ENCODE results near the gene IRX6.

IRX6 gene

DNA sequence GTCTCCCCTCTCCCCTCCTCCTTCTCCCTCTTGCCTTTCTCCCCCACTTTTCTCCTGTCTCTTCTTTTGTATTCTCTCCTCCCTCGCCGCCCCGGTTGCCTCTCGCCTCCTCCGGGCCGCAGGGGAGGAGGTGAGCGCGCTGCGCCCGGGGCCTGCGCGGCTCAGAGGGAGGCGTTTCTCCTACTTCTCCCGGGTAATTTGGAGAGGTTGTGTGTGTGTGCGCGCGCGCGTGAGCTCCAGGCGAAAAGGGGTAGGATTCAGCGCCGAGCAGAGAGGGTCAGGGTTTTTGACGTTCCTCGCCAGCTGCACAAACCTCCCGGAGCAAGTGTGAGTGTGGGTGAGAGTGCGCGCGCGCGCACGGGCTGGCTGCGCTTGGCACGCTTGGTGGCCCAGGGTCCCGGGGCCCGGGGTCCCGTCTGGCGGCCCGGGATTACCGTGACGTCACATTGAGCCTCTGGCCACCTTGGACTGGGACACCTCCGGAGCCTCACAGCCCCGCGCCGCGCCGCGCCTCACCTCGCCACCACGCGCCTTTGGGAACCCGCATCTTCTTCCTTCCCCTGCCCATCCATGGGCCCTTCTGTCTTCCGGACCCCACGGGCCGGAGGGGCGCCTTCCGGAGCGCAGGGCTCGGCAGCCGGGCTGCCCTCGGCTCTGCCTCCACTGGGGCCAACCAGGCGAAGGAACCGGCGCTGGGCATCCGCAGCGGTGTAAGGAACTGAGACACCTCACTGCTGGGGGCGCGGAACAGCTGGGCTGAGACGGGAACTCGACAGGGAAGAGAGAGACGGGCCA is 479 bp downstream of the IRX6 start:
- DNase-seq = no peak

DNA sequence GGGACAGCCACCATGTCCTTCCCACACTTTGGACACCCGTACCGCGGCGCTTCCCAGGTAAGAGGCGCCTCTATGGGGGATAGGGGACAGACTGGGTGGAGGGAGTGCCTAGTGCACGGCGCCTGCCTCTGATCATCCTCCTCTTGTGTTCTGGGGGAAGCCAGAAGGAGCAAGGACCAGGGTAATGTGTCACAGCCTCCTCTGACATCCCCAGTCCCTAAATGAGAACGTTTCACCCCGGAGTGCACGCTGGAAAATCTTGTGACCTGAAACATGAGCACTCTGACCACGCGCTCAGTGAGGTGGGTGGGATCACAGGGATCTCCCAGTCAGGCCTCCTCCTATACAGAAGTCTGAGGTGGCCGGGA is 1.1 kb downstream of the IRX6 start:
- peak in 1 of 2 donors; percentile 18 for DNase-seq

GRCh38 chr16:55325458-55326109 is 1.6 kb downstream of the IRX6 start:
- DNase-seq = no peak

DNA sequence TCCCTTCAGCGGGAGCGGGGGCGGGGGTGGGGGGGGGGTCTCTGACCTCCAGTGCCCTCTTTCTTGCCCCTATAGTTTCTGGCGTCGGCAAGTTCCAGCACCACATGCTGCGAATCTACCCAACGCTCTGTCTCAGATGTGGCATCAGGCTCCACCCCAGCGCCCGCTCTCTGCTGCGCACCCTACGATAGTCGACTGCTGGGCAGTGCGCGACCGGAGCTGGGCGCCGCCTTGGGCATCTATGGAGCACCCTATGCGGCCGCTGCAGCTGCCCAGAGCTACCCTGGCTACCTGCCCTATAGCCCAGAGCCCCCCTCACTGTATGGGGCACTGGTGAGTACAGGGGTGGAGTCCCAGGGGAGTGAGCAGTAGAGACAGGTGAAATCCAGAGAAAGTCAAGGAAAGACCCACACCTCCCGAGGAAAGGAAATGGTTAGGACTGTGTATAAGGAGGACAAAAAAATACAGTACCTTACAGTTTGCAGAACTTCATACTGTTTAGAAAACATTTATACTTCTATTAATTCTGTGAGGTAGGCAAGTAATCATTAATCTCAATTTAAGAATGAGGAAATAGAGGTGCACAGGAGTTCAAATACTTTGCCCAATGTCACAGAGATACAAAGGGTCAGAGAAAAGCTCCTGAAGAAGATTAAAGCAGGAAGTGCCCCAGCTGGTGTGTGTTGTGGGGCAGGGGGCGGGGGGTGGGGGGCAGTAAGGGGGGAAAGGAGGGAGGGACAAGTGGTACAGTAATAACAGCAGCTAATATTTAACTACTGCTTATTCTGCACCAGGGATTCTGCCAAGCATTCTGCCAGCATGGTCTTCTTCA is 2.5 kb downstream of the IRX6 start:
- DNase-seq = no peak

- no peak for DNase-seq
Measured at GRCh38 chr16:55328611-55329569, 4.9 kb downstream of the IRX6 start.

DNA sequence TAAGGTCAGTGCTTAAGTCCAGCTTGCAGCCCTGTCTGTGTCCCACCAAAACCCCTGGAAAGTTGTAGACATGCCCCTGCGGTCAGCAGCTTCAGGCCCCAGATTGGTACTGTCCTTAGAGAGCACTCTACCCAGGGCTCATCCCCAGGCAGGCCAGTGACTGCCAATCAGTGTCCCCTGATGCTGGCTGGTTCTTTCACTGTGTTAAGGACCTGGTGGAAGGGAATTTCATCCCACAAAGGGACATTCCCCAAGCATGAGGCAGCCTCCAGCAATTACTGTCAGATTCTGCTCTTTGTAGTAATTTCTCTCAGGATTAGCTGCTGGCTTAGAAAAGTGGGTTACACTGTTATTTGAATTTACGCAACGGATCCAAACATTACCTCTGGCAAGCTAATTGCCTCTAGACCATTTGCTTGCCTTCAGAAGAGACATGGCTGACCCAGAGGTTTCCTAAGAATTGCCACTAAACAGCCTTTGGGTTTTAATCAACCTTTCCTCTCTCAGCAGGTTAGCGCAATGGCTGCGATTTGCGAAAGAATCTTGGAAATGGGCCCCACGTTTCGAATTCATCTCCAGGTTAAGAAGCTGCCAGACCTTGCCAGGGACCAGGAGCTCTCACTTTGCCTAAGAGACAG is 5.9 kb downstream of the IRX6 start:
- DNase-seq = no peak

DNA sequence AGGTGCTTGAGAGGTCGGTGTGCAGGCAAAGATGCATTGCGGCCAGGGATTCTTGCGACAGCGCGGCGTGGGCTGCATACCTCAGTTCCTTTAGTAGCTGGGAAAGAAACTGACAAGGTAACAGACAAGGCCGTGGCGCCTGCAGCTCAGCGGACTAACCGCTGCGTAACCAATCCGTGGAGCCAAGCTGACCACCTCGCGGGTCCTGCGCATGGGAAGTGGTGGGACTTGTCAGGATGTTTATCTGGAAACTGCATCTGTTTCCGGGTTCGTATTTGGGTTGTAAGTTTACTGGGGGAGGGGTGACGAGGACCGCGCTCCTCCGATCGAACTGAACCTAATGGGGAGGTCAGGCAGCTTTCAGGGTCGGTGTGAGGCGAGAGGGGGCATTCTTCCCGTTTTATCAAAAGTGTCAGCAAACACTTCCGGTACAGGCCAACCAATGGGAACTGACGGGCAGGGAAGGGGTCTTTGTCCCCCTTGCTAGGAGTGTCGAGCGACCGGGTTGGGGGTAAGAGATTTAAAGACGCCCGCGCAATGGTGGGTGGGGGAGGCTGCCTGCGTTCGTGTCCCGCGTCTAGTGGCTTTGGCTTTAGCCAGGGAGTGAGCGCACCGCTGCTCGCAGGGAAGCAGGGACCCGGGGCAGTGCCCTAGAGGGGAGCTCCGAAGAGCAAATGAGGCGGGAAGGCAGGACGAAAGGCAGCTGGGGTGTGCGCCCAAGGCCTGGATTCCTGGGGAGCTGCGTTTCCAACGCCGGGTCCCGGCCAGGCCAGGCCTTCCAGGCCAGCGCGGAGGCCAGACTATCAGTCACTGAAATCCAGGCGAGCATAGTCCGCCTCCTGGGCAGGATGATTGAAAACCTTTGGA is 7.0 kb downstream of the IRX6 start:
- no peak for DNase-seq

DNA sequence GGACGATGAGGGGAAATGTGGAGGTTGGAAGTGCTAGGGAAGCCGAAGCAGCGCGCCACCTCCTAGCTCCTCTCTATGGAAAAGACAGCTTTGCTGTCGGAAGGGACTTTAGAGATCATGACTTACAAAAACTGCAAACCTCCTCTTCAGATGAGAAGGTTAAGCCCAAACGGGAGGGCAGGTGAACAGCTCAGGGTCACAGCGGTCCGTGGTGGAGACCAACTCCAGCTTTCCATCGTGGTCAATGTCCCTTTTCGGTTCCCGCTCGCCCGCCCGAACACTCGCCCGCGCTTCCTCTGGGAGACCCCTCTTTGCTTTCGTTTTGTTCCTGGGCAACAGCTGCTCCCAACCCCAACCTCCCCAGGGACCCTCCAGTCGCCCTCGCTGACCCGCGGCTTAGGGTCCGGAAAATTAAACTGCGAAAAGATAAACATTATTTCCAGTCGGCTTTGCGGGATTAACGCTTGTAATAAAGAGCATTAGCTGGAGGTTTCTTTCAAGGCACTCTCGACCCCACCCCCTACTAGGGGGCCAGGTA is 7.7 kb downstream of the IRX6 start:
- DNase-seq = no peak

DNA sequence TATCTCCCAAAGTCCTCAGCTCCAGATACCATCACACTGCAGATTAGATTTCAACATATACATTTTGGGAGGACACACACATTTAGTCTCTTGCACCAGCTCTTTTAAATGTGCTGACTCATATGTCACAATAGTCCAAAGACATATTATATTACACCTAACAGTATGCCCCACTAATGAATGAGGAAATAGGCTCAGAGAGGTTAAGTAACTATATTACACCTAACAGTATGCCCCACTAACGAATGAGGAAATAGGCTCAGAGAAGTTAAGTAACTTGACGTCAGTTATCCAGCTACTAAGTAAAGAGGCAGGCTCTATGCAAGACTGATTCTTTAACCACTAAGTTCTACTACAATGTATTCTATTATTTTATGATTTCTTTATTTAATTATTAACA is 9.7 kb downstream of the IRX6 start:
- peak; percentile 2 to 12 for DNase-seq

DNA sequence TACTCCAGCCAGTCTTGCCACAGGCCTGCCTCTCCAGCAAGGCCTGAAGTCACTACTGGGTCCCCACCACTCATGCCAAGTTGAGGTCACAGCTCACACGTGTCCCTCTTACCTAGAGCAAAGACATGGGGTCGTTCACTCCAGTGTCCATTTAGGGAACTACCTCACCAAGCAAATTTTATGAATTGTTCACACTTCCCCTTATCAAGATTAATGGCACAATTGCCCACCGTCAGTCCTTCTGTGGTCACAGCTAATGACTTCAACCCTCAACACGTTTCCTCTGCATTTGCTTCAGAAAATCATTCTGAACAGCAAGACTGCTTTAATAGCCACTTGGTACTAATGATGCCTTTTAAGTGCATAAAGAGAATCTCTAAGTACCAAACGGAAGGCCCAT is 14.6 kb downstream of the IRX6 start:
- no peak for DNase-seq

DNA sequence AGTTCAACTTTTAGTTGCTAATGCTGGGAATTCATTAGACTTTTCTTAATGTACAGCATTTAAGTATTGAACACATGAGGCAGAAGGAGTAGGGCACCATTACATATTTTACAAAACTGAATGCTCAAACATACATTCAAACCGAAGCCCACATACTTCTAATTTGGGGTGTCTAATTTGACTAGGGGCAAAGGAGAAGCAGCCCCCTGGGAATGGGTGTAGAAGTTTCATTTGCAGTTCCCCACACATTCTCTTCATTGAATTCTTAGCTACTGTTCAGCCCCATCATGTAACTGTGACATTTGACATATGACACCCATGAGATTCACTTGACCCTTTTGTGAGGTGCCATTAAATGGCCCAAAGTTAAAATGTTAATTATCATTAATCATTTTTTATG is 16.4 kb downstream of the IRX6 start:
- DNase-seq = no peak

GRCh38 chr16:55341681-55342080 is 17.7 kb downstream of the IRX6 start:
- DNase-seq = no peak

- no peak for DNase-seq
Measured at GRCh38 chr16:55346475-55346874, 22.5 kb downstream of the IRX6 start.

DNA sequence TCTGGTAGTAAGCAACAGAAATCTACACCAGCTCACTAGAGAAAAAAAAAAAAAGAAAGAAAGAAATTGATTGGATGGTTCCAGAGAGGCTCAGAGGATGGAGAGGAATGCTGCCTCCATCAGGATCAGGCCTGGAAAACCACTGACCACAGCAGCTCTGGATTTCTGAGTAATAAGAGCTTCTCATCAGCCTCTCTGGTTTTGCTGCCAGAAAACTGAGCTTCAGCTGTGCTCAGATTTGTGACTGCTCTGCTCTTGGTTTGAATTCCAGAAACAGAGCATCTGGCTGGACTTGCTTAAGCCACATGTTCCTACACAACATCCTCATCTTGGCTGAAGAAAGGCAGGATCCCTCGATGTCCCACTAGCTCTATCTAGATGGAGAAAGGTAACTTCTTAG is 25.9 kb downstream of the IRX6 start:
- DNase-seq = no peak

DNA sequence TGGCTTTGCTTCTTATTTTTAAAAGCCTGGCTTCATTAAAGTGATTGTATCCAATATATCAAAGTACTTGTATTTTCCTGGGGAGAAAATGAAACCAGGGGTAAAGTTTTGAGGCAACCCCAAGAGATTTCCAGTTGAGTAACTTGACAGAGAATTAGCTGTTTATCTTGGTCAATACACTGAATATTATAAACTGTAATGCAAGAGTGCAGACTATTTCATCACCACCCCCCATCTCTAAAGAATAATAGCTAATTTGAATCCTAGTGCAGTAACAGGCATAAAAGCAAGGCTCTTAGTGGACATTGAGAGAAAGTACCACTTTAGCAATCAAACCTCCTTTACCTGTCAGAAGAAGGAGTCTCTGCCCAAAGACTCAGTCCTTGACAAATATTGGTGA is 27.0 kb downstream of the IRX6 start:
- DNase-seq = no peak

GRCh38 chr16:55351936-55352335 is 27.9 kb downstream of the IRX6 start:
- no peak for DNase-seq

DNA sequence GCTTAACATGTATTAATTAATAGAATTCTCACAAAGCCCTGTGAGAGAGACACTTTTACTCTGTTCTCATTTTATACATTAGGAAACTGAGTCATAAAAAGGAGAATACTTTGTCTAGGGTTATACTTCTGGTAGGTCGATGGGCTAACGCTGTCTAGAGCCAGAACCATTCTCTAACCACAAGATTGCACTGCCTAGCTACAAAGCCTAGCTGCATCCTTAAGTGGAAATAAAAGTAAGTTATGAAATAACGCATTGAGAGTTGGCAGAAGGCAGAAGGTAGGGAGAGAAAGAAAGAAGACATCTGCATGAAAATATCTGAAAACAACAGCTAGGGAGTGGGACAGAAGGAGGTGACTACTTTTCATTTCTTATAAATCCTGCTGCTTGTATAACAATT is 33.2 kb downstream of the IRX6 start:
- DNase-seq = no peak

- no peak for DNase-seq
Measured at GRCh38 chr16:55359946-55360345, 35.9 kb downstream of the IRX6 start.

DNA sequence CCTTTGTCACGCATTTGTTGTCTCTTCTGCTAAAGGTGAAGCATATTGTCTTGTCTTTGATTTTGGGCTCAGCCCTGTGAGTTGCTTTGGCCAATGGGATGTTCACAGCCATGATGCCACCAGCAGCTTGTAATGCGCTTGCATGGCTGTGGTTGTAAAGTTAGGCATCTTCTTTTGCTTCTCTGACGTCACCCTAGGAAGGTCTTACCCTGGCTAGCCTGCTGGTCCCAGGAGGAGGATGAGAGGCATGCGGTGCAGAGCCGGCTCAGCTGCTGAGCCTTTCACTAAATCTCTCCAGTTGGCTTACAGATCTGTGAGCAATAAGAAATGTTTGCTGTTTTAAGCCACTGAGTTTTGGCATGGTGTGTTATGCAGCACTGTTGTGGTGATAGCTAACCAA is 40.8 kb downstream of the IRX6 start:
- DNase-seq = no peak

DNA sequence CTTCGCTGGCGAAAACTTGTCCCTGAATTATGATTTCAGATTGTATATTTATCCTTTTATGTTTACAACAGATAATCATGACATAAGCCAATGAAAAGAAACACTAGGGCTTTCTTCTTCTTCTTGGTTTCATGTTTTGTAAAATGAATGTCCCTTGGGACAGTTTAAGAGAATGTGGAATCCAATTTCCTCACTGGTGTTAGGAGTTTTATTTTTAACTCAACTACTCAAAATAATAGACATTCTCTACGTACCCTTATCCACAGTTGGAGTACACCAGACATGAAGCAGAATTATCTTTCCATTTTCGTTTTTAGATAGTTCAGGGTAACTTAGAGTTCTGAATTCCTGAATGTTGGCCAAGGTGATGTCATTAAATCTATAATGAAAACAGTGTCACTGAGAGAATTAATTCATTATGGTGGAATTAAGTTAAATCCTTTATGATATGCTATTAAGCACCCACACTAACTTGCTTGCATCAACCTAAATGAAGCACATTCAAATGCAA is 43.4 kb downstream of the IRX6 start:
- no peak for DNase-seq
